Right lobe of liver (tissue), 6 donors: Measurements from ENCODE around the gene NEGR1. TPM values are rescaled to one million over a fixed set of nuclear protein-coding genes. Genes with fewer than 3 reads are reported as not detected.

ENCODE experiments used
- ATAC-seq, 4 donors: fragments of 200-7000 bp; cut with Tn5 transposase; one replicate each; pipeline ENCODE4 v1.9.1; 2020; ENCODE audit warnings: mild to moderate bottlenecking in 4 of 4, moderate library complexity in 4 of 4
- DNase-seq, 3 donors: peaks; one replicate each; pipeline ENCODE4 v3.0.0-alpha.2; 2020
- H3K27ac ChIP-seq, 3 donors: fragments of 200-600 bp; one replicate each; pipeline ENCODE4 v1.8.0; 2022
- H3K27me3 ChIP-seq, 2 donors: fragments of 200-600 bp; one replicate each; pipeline ENCODE4 v1.8.0; 2022
- H3K36me3 ChIP-seq, 4 donors: fragments of 200-600 bp; sonication (generic) in 1 of 4; one replicate each; pipeline versions ENCODE4 v1.5.1 to v1.8.0; 2017 to 2022; ENCODE audit warnings: control low read depth in 1 of 4
- H3K4me1 ChIP-seq, 4 donors: fragments of 200-600 bp; sonication (generic) in 1 of 4; one replicate each; pipeline versions ENCODE4 v1.5.1 to v1.8.0; 2017 to 2022; ENCODE audit warnings: control low read depth in 1 of 4
- H3K4me3 ChIP-seq, 3 donors: fragments of 200-600 bp; one replicate each; pipeline ENCODE4 v1.8.0; 2022
- H3K9me3 ChIP-seq, 4 donors: fragments of 200-600 bp; sonication (generic) in 1 of 4; one replicate each; pipeline versions ENCODE4 v1.5.1 to v1.8.0; 2017 to 2022; ENCODE audit warnings: control low read depth in 1 of 4
- CTCF ChIP-seq, 4 donors: fragments of 200-600 bp in 3 of 4; fragments of 450-650 bp in 1 of 4; IDR thresholded peaks; one replicate each; pipeline versions ENCODE4 v1.5.1 to v1.8.0; 2016 to 2022; ENCODE audit warnings: antibody characterized with exemption in 4 of 4, mild to moderate bottlenecking in 2 of 4
- POLR2A ChIP-seq: fragments of 450-650 bp; IDR thresholded peaks from one replicate; pipeline ENCODE4 v1.6.1; 2017; ENCODE audit warnings: antibody characterized with exemption, mild to moderate bottlenecking
- WGBS: methylation state at CpG from one replicate; pipeline ENCODE4 v1.1.6; 2018; ENCODE audit warnings: low coverage, low lambda C conversion rate; ENCODE audit not compliant: insufficient coverage; ENCODE audit errors: missing lambda C conversion rate; 5-methylcytosine and 5-hydroxymethylcytosine counted together
- intact Hi-C, 2 donors: fragments of 100-400 bp; cut with DNase I; formaldehyde crosslinking; loops; one replicate each; pipeline versions ENCODE4 v1.11.2 to v1.14.1; 2022
- total RNA-seq, 6 experiments: library from RNA; depleted of rRNA in 2 of 6; stranded (reverse); fragments of >200 nt in 2 of 6; fragmentation: NEBNext Ultra II Directional in 3 of 6; extraction: Animal tissue kit (Norgen Biotek cat#: 25700) in 3 of 6; gene quantifications; one replicate each; pipeline versions ENCODE4 v1.1.0 to v1.2.4, GENCODE V29; 2016 to 2023
- donor health status: DM: no; HTN: yes; CAD: no.
- donor health status: DM: no; HTN: no; CAD: no.
- donor health status: DM: no; HTN: no; CAD: no.
- donor health status: DM: no; HTN: yes; CAD: no.
- donor health status: DM: no; HTN: yes; CAD: no.

The NEGR1 gene
- total RNA-seq, 6 experiments from 2014 or later, result 0.02 to 0.31 (median 0.14) TPM

DNA sequence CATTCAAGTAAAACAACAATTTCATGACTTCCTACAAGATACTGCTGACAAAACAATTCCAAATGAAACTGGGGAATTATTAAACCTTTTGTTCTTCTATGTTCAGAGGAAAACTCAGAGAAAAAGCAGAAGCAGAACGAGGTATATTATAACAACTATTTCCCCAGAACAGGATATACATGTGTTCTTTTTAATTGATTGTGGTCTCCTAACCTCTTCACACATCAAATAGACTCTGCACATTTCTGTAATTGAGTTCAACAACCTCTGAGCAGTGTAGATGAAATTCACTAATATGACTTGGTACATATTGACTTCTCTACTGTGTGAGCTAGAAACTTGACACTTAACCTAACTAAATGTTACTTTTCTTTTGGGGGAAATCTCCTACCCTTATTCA is 584.2 kb downstream of the NEGR1 start:
- H3K36me3 ChIP-seq, result no peaks in the 10 kb centered on the region
- DNase-seq, result no peak
- intact Hi-C loops, result no loop called here
- no peak overlapping the region for H3K4me3 ChIP-seq
- H3K27ac ChIP-seq, result no peak overlapping the region
- WGBS, result 14% methylated on average over 1 of the region's 1 CpG
- H3K9me3 ChIP-seq, result no peaks in the 10 kb centered on the region
- TF ChIP-seq POLR2A (no peak), CTCF (IDR thresholded peaks at IDR 0.05) (no peak)
- no peaks in the 10 kb centered on the region for H3K4me1 ChIP-seq
- no peak for ATAC-seq
- H3K27me3 ChIP-seq, result no peaks in the 10 kb centered on the region

GRCh38 chr1:71695821-71696220 is 586.5 kb downstream of the NEGR1 start:
- intact Hi-C loops, result no loop called here
- no peaks in the 10 kb centered on the region for H3K36me3 ChIP-seq
- no peaks in the 10 kb centered on the region for H3K27me3 ChIP-seq
- H3K4me3 ChIP-seq, result no peak overlapping the region
- TF ChIP-seq POLR2A (no peak), CTCF (IDR thresholded peaks at IDR 0.05) (no peak)
- ATAC-seq, result no peak
- no peak for DNase-seq
- no peak overlapping the region for H3K27ac ChIP-seq
- H3K9me3 ChIP-seq, result no peaks in the 10 kb centered on the region
- no peaks in the 10 kb centered on the region for H3K4me1 ChIP-seq
- WGBS, result 6% methylated on average over 1 of the region's 1 CpG

- no peaks in the 10 kb centered on the region for H3K27me3 ChIP-seq
- no peak overlapping the region for H3K4me3 ChIP-seq
- H3K9me3 ChIP-seq, result no peaks in the 10 kb centered on the region
- WGBS, result 41% methylated on average over 1 of the region's 1 CpG
- H3K36me3 ChIP-seq, result no peaks in the 10 kb centered on the region
- no peak overlapping the region for H3K27ac ChIP-seq
- TF ChIP-seq POLR2A (no peak), CTCF (IDR thresholded peaks at IDR 0.05) (no peak)
- H3K4me1 ChIP-seq, result no peaks in the 10 kb centered on the region
- intact Hi-C loops, result no loop called here
- DNase-seq (no peak), ATAC-seq (no peak)
These were observed 587.3 kb downstream of the NEGR1 start for GRCh38 chr1:71695084-71695483.

DNA sequence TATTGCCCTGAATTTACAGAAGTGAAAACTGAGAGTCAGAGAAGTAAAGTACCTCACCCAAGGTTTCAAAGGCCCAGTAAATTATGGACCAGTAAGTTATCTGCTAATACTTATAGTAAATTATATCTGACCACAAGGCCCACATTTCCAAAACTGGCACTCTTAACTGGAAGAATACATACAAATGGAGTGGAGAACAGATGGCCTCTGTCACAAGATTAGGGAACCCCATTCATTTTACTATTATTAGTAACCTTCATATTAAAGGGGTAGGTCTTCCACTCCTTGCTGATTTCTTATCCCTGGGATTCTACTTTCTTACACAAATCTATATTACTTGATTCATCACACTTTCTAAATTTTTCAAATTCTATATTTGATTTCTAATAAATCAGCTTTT is 588.8 kb downstream of the NEGR1 start:
- DNase-seq (no peak), ATAC-seq (no peak)
- Histone ChIP-seq H3K27me3 (no peaks in the 10 kb centered on the region), H3K36me3 (no peaks in the 10 kb centered on the region), H3K4me1 (no peaks in the 10 kb centered on the region), H3K9me3 (no peaks in the 10 kb centered on the region), H3K4me3 (no peak overlapping the region), H3K27ac (no peak overlapping the region)
- intact Hi-C loops, result no loop called here
- TF ChIP-seq POLR2A, result no peak
- TF ChIP-seq CTCF (IDR thresholded peaks at IDR 0.05), result no peak

DNA sequence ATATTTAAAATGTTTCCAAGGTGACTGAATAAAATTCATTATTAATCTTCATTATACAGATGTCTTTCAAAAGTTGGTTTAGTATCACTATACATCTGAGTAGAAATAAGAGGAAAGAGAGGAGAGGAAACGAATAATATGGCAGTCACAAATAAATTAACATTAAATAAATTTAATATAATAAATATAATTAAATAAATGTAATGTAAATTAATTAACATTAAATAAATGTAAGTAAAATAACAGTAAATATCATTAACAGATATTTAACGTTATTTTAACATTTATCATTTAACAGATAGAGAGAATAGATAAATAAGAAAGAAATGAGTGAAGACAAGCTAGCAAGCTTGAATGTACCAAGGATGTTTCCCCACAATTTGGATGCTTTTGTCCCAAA is 592.7 kb downstream of the NEGR1 start:
- intact Hi-C loops, result no loop called here
- Histone ChIP-seq H3K36me3 (no peaks in the 10 kb centered on the region), H3K9me3 (no peaks in the 10 kb centered on the region), H3K4me1 (no peaks in the 10 kb centered on the region), H3K27me3 (no peaks in the 10 kb centered on the region), H3K27ac (no peak overlapping the region), H3K4me3 (no peak overlapping the region)
- TF ChIP-seq POLR2A (no peak), CTCF (IDR thresholded peaks at IDR 0.05) (no peak)
- ATAC-seq (no peak), DNase-seq (no peak)
- 43% methylated on average over 2 of the region's 2 CpGs for WGBS
